Common myeloid progenitor, CD34-positive (primary cell): ENCODE results near the gene TWIST2.

ENCODE experiments used
- CTCF ChIA-PET: fragments of 350-600 bp; sonication (Branson Sonifier 250); formaldehyde crosslinking; loops from one replicate; lab custom pipeline; 2021; ENCODE audit warnings: antibody characterized with exemption; lab: Charles Lee
- POLR2A ChIA-PET: fragments of 350-600 bp; sonication (Branson Sonifier 250); formaldehyde crosslinking; loops from one replicate; lab custom pipeline; 2021; ENCODE audit warnings: antibody characterized with exemption; lab: Charles Lee
- DNase-seq, 3 donors: peaks; one replicate each; pipeline versions ENCODE4 v3.0.0 to v3.0.0-alpha.2; 2013
- H3K27ac ChIP-seq, 2 experiments: 1 replicate in 1 of 2; 2 replicates in 1 of 2; pipeline ENCODE4 v1.7.0; 2013; ENCODE audit warnings: inconsistent platforms in 2 of 2, low read length in 2 of 2, mild to moderate bottlenecking in 2 of 2, low read depth in 1 of 2, moderate library complexity in 1 of 2; ENCODE audit not compliant: severe bottlenecking in 2 of 2, insufficient read depth in 1 of 2, poor library complexity in 1 of 2
- H3K27me3 ChIP-seq, 5 experiments: replicated peaks in 2 of 5; 1 replicate in 3 of 5; 2 replicates in 2 of 5; pipeline versions ENCODE4 v1.6.1 to v1.7.0; 2013; ENCODE audit warnings: low read length in 4 of 5, mild to moderate bottlenecking in 2 of 5, moderate library complexity in 2 of 5, inconsistent platforms in 1 of 5; ENCODE audit not compliant: insufficient read depth in 5 of 5, control insufficient read depth in 4 of 5
- H3K36me3 ChIP-seq, 4 experiments: 1 replicate in 2 of 4; 2 replicates in 2 of 4; pipeline versions ENCODE4 v1.6.1 to v1.7.0; 2013; ENCODE audit warnings: low read length in 3 of 4, control low read depth in 1 of 4, mild to moderate bottlenecking in 1 of 4; ENCODE audit not compliant: control insufficient read depth in 4 of 4, insufficient read depth in 4 of 4
- H3K4me1 ChIP-seq, 4 experiments: 1 replicate in 3 of 4; 2 replicates in 1 of 4; pipeline versions ENCODE4 v1.6.1 to v1.7.1; 2013; ENCODE audit warnings: low read length in 3 of 4, mild to moderate bottlenecking in 3 of 4, control low read depth in 1 of 4, inconsistent platforms in 1 of 4, moderate library complexity in 1 of 4; ENCODE audit not compliant: control insufficient read depth in 4 of 4, insufficient read depth in 4 of 4; ENCODE audit errors: control extremely low read depth in 1 of 4
- H3K4me3 ChIP-seq, 7 experiments: 1 replicate in 4 of 7; 2 replicates in 3 of 7; pipeline versions ENCODE4 v1.5.1 to v1.7.0; 2013; ENCODE audit warnings: mild to moderate bottlenecking in 7 of 7, low read length in 6 of 7, moderate library complexity in 6 of 7, inconsistent platforms in 2 of 7, low read depth in 2 of 7, control low read depth in 1 of 7; ENCODE audit not compliant: insufficient read depth in 4 of 7, control insufficient read depth in 1 of 7; ENCODE audit errors: extremely low read depth in 1 of 7
- H3K9me3 ChIP-seq, 5 experiments: 1 replicate in 4 of 5; 2 replicates in 1 of 5; pipeline versions ENCODE4 v1.6.1 to v1.7.1; 2013; ENCODE audit warnings: low read length in 4 of 5, mild to moderate bottlenecking in 2 of 5, inconsistent platforms in 1 of 5, low read depth in 1 of 5, moderate library complexity in 1 of 5; ENCODE audit not compliant: control insufficient read depth in 4 of 5, insufficient read depth in 2 of 5; ENCODE audit errors: control extremely low read depth in 1 of 5
- WGBS: methylation state at CpG from one replicate; pipeline ENCODE4 v1.1.5; 2013; ENCODE audit not compliant: insufficient coverage; 5-methylcytosine and 5-hydroxymethylcytosine counted together

TWIST2 gene

GRCh38 chr2:238882082-238882755 is 34.3 kb downstream of the TWIST2 start:
- H3K9me3 ChIP-seq: peaks cover 0 to 4% (median 0%) of the 10 kb centered on the region in 5 experiments
- no peak overlapping the region for H3K4me3 ChIP-seq
- 93% methylated on average over 5 of the region's 6 CpGs for WGBS
- H3K27ac ChIP-seq: no peak overlapping the region
- ChIA-PET POLR2A (no interaction called here), CTCF (no interaction called here)
- H3K36me3 ChIP-seq: no peaks in the 10 kb centered on the region
- no peaks in the 10 kb centered on the region for H3K4me1 ChIP-seq
- peaks cover 0 to 26% (median 2%) of the 10 kb centered on the region in 5 experiments for H3K27me3 ChIP-seq
- no peak for DNase-seq

- WGBS: 93% methylated on average over 5 of the region's 9 CpGs
- H3K4me1 ChIP-seq: no peaks in the 10 kb centered on the region
- CTCF ChIA-PET: no interaction called here
- DNase-seq: no peak
- H3K36me3 ChIP-seq: no peaks in the 10 kb centered on the region
- peaks cover 0 to 1% (median 0%) of the 10 kb centered on the region in 5 experiments for H3K9me3 ChIP-seq
- POLR2A ChIA-PET: no interaction called here
- peaks cover 0 to 32% (median 2%) of the 10 kb centered on the region in 5 experiments for H3K27me3 ChIP-seq
- no peak overlapping the region for H3K27ac ChIP-seq
- no peak overlapping the region for H3K4me3 ChIP-seq
Observed at GRCh38 chr2:238883421-238883901, 35.6 kb downstream of the TWIST2 start.

- POLR2A ChIA-PET: no interaction called here
- 89% methylated on average over 18 of the region's 19 CpGs for WGBS
- Histone ChIP-seq H3K36me3 (no peaks in the 10 kb centered on the region), H3K4me3 (no peak overlapping the region), H3K27ac (no peak overlapping the region), H3K27me3 (peaks cover 0 to 32% (median 6%) of the 10 kb centered on the region in 5 experiments), H3K9me3 (no peaks in the 10 kb centered on the region), H3K4me1 (no peaks in the 10 kb centered on the region)
- CTCF ChIA-PET: no interaction called here
- no peak for DNase-seq
Observed at GRCh38 chr2:238884122-238884811, 36.4 kb downstream of the TWIST2 start.

- no peak for DNase-seq
- POLR2A ChIA-PET: no interaction called here
- Histone ChIP-seq H3K9me3 (no peaks in the 10 kb centered on the region), H3K4me3 (no peak overlapping the region), H3K4me1 (no peaks in the 10 kb centered on the region), H3K27me3 (peaks cover 0 to 36% (median 6%) of the 10 kb centered on the region in 5 experiments), H3K27ac (no peak overlapping the region), H3K36me3 (no peaks in the 10 kb centered on the region)
- CTCF ChIA-PET: no interaction called here
- 93% methylated on average over 8 of the region's 14 CpGs for WGBS
Observed at GRCh38 chr2:238884812-238885408, 37.0 kb downstream of the TWIST2 start.

- Histone ChIP-seq H3K27ac (no peak overlapping the region), H3K36me3 (no peaks in the 10 kb centered on the region), H3K9me3 (no peaks in the 10 kb centered on the region), H3K4me3 (no peak overlapping the region), H3K4me1 (no peaks in the 10 kb centered on the region), H3K27me3 (peaks cover 0 to 37% (median 6%) of the 10 kb centered on the region in 5 experiments)
- no peak for DNase-seq
- WGBS: 60% methylated on average over 3 of the region's 13 CpGs
- POLR2A ChIA-PET: no interaction called here
- CTCF ChIA-PET: no interaction called here
Observed at GRCh38 chr2:238886453-238887094, 38.7 kb downstream of the TWIST2 start.

- WGBS: 89% methylated on average over 10 of the region's 10 CpGs
- Histone ChIP-seq H3K27ac (no peak overlapping the region), H3K4me3 (no peak overlapping the region), H3K27me3 (peaks cover 0 to 37% (median 6%) of the 10 kb centered on the region in 5 experiments), H3K36me3 (no peaks in the 10 kb centered on the region), H3K9me3 (no peaks in the 10 kb centered on the region), H3K4me1 (no peaks in the 10 kb centered on the region)
- ChIA-PET POLR2A (no interaction called here), CTCF (no interaction called here)
- no peak for DNase-seq
Observed at GRCh38 chr2:238887616-238888015, 39.7 kb downstream of the TWIST2 start.
